Neural progenitor cell (in vitro differentiated cells): ENCODE measurements around the gene TNNC1. TPM values are rescaled to one million over a fixed set of nuclear protein-coding genes. Genes with fewer than 3 reads are reported as not detected.

Source experiments
- DNase-seq: peaks from one replicate; pipeline ENCODE4 v3.0.0-alpha.2; 2016; ENCODE audit warnings: low spot score
- H2AFZ ChIP-seq: fragments of 200-600 bp; sonication (generic); replicated peaks from 2 replicates; pipeline ENCODE4 v1.6.1; 2016; ENCODE audit warnings: antibody characterized with exemption
- H3F3A ChIP-seq: fragments of 200-600 bp; sonication (generic); 2 replicates; pipeline ENCODE4 v1.6.1; 2016; ENCODE audit warnings: antibody characterized with exemption, low read depth
- H3K27ac ChIP-seq: fragments of 200-600 bp; sonication (generic); 2 replicates; pipeline ENCODE4 v1.5.1; 2016; ENCODE audit warnings: mild to moderate bottlenecking
- H3K27me3 ChIP-seq: fragments of 200-600 bp; sonication (generic); 2 replicates; pipeline ENCODE4 v1.6.1; 2016; ENCODE audit warnings: mild to moderate bottlenecking, moderate library complexity
- H3K36me3 ChIP-seq: fragments of 200-600 bp; sonication (generic); 2 replicates; pipeline ENCODE4 v1.5.1; 2016
- H3K4me1 ChIP-seq: fragments of 200-600 bp; sonication (generic); 2 replicates; pipeline ENCODE4 v1.6.1; 2016; ENCODE audit warnings: mixed run types
- H3K4me2 ChIP-seq: fragments of 200-600 bp; sonication (generic); 2 replicates; pipeline ENCODE4 v1.6.1; 2016
- H3K4me3 ChIP-seq: fragments of 200-600 bp; sonication (generic); 2 replicates; pipeline ENCODE4 v1.5.1; 2016
- H3K79me2 ChIP-seq: fragments of 200-600 bp; sonication (generic); 2 replicates; pipeline ENCODE4 v1.6.1; 2016; ENCODE audit warnings: low read depth
- H3K9ac ChIP-seq: fragments of 200-600 bp; sonication (generic); 2 replicates; pipeline ENCODE4 v1.6.1; 2016
- H3K9me3 ChIP-seq: fragments of 200-600 bp; sonication (generic); 2 replicates; pipeline ENCODE4 v1.5.1; 2016; ENCODE audit warnings: low read depth
- H4K20me1 ChIP-seq: fragments of 200-600 bp; sonication (generic); 2 replicates; pipeline ENCODE4 v1.6.1; 2016; ENCODE audit warnings: low read depth
- H3K27ac Mint-ChIP-seq: 3 replicates; pipeline ENCODE4 v1.8.0; 2021; ENCODE audit warnings: mixed read lengths
- H3K27me3 Mint-ChIP-seq: 2 replicates; pipeline ENCODE4 v1.8.0; 2022; ENCODE audit warnings: low read depth, mild to moderate bottlenecking, inconsistent platforms, moderate library complexity, mixed read lengths; ENCODE audit not compliant: insufficient read depth
- H3K36me3 Mint-ChIP-seq: 3 replicates; pipeline ENCODE4 v1.8.0; 2021; ENCODE audit warnings: mixed read lengths
- H3K4me1 Mint-ChIP-seq: 3 replicates; pipeline ENCODE4 v1.8.0; 2021; ENCODE audit warnings: mixed read lengths
- H3K4me3 Mint-ChIP-seq: 3 replicates; pipeline ENCODE4 v1.8.0; 2021; ENCODE audit warnings: mild to moderate bottlenecking, moderate library complexity, mixed read lengths
- H3K9me3 Mint-ChIP-seq: 3 replicates; pipeline ENCODE4 v1.8.0; 2020; ENCODE audit warnings: mixed read lengths
- CTCF ChIP-seq: fragments of 200-600 bp; sonication (generic); IDR thresholded peaks from 2 replicates; pipeline ENCODE4 v1.5.1; 2017; ENCODE audit warnings: antibody characterized with exemption, mild to moderate bottlenecking
- EZH2 ChIP-seq: fragments of 200-600 bp; sonication (generic); IDR thresholded peaks from 2 replicates; pipeline ENCODE4 v1.6.1; 2017; ENCODE audit warnings: antibody characterized with exemption, mild to moderate bottlenecking, moderate library complexity
- EZH2phosphoT487 ChIP-seq: fragments of 200-600 bp; sonication (generic); IDR thresholded peaks from 2 replicates; pipeline ENCODE4 v1.6.1; 2017; ENCODE audit warnings: antibody characterized with exemption
- total RNA-seq: library from RNA; depleted of rRNA; stranded (reverse); fragments of >200 nt; gene quantifications from 2 replicates; pipeline ENCODE4 v1.2.3, GENCODE V29; 2015; ENCODE audit warnings: low replicate concordance

TNNC1 gene
- total RNA-seq, 1 donor from 2014 or later = 0.67 TPM

- Mint-ChIP-seq H3K4me3 (no peak overlapping the region), H3K9me3 (no peaks in the 10 kb centered on the region), H3K27ac (peak overlapping the region; percentile 31), H3K27me3 (peaks cover 9% of the 10 kb centered on the region), H3K4me1 (peaks cover 4% of the 10 kb centered on the region), H3K36me3 (no peaks in the 10 kb centered on the region)
- TF ChIP-seq CTCF (no peak), EZH2 (no peak), EZH2phosphoT487 (no peak)
- H3K4me3 ChIP-seq = peak overlapping the region; percentile 32
- H3K4me2 ChIP-seq = peak overlapping the region; percentile 65
- no peaks in the 10 kb centered on the region for H4K20me1 ChIP-seq
- no peak overlapping the region for H3K27ac ChIP-seq
- no peaks in the 10 kb centered on the region for H3K9me3 ChIP-seq
- no peaks in the 10 kb centered on the region for H3K36me3 ChIP-seq
- H2AFZ ChIP-seq = no peak overlapping the region
- no peaks in the 10 kb centered on the region for H3K27me3 ChIP-seq
- DNase-seq = no peak
- H3K79me2 ChIP-seq = no peaks in the 10 kb centered on the region
- H3K9ac ChIP-seq = no peak overlapping the region
- H3F3A ChIP-seq = no peaks in the 10 kb centered on the region
- H3K4me1 ChIP-seq = no peaks in the 10 kb centered on the region
Observed at GRCh38 chr3:52443791-52444687, 9.8 kb downstream of the TNNC1 start.

- no peaks in the 10 kb centered on the region for H3K4me1 ChIP-seq
- no peaks in the 10 kb centered on the region for H3K36me3 Mint-ChIP-seq
- no peaks in the 10 kb centered on the region for H3K9me3 ChIP-seq
- TF ChIP-seq EZH2phosphoT487 (no peak), CTCF (no peak), EZH2 (no peak)
- no peaks in the 10 kb centered on the region for H3K27me3 ChIP-seq
- H3K27ac Mint-ChIP-seq = no peak overlapping the region
- H3K9ac ChIP-seq = no peak overlapping the region
- no peaks in the 10 kb centered on the region for H3F3A ChIP-seq
- no peaks in the 10 kb centered on the region for H3K79me2 ChIP-seq
- H3K4me3 ChIP-seq = no peak overlapping the region
- H3K36me3 ChIP-seq = no peaks in the 10 kb centered on the region
- peaks cover 4% of the 10 kb centered on the region for H3K4me1 Mint-ChIP-seq
- no peak for DNase-seq
- no peaks in the 10 kb centered on the region for H4K20me1 ChIP-seq
- H3K27me3 Mint-ChIP-seq = peaks cover 8% of the 10 kb centered on the region
- H3K27ac ChIP-seq = no peak overlapping the region
- no peak overlapping the region for H2AFZ ChIP-seq
- no peaks in the 10 kb centered on the region for H3K9me3 Mint-ChIP-seq
- H3K4me3 Mint-ChIP-seq = peak overlapping the region; percentile 38
- H3K4me2 ChIP-seq = no peak overlapping the region
Observed at GRCh38 chr3:52443268-52443610, 10.6 kb downstream of the TNNC1 start.

GRCh38 chr3:52442409-52443267, 11.2 kb downstream of the TNNC1 start:
- H3K36me3 Mint-ChIP-seq = no peaks in the 10 kb centered on the region
- TF ChIP-seq EZH2phosphoT487 = no peak
- TF ChIP-seq CTCF = no peak
- no peak for TF ChIP-seq EZH2
- no peaks in the 10 kb centered on the region for H3K36me3 ChIP-seq
- DNase-seq = no peak
- H3K9me3 ChIP-seq = no peaks in the 10 kb centered on the region
- no peaks in the 10 kb centered on the region for H4K20me1 ChIP-seq
- no peak overlapping the region for H3K27ac ChIP-seq
- H3F3A ChIP-seq = no peaks in the 10 kb centered on the region
- H2AFZ ChIP-seq = no peak overlapping the region
- H3K9me3 Mint-ChIP-seq = no peaks in the 10 kb centered on the region
- H3K4me2 ChIP-seq = no peak overlapping the region
- H3K79me2 ChIP-seq = no peaks in the 10 kb centered on the region
- H3K9ac ChIP-seq = no peak overlapping the region
- peaks cover 8% of the 10 kb centered on the region for H3K27me3 Mint-ChIP-seq
- H3K4me1 ChIP-seq = no peaks in the 10 kb centered on the region
- peaks cover 4% of the 10 kb centered on the region for H3K4me1 Mint-ChIP-seq
- H3K4me3 Mint-ChIP-seq = no peak overlapping the region
- H3K27me3 ChIP-seq = no peaks in the 10 kb centered on the region
- no peak overlapping the region for H3K4me3 ChIP-seq
- peak overlapping the region; percentile 72 for H3K27ac Mint-ChIP-seq
